ENCODE results near the gene DGKE.
A peak's percentile ranks its signal among the peaks of the same experiment; 100 is the strongest.

The DGKE gene

DNA sequence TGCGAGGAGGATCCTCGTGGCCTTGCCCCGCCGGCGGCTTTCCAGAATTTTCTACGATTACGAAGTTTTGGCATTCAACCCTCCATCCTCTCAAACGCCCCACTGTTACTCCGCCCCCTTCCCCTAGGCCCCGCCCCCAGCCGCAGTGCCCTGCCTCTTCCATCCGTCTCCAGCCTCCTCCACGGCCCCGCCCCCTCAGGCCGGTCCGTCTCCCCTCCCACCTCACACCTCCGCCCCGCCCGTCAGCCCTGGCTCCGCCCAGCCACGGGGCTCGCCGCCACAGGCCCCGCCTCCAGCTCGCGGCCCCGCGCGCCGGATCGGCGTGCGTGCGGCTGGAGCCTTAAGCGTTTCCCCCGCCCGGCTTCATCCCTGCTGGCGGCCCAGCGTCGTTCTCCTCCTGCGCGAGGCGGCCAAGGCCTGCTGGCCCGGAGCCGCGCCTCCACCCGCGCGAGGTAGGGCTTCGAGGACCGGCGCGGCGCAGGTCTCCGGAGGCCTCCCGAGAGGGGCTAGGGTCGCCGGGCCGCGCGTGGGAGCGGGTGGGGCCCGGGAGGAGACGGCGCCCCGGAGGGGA is at the start of gene DGKE, which contains the start of gene C17orf67:
DGKE (plus strand) TSS at position 343 of the 571 bp plus-strand sequence. CDS start 645 bp downstream, outside the sequence.
C17orf67 (minus strand) TSS at position 112 of the 571 bp plus-strand sequence. CDS start 18,110 bp downstream, outside the sequence.
- peak; percentile 95 for DNase-seq (ENCODE audit: low spot score)

- no peak for DNase-seq (ENCODE audit: low spot score)
Observed at GRCh38 chr17:56785405-56785804, 48.5 kb upstream of the DGKE start.

DNA sequence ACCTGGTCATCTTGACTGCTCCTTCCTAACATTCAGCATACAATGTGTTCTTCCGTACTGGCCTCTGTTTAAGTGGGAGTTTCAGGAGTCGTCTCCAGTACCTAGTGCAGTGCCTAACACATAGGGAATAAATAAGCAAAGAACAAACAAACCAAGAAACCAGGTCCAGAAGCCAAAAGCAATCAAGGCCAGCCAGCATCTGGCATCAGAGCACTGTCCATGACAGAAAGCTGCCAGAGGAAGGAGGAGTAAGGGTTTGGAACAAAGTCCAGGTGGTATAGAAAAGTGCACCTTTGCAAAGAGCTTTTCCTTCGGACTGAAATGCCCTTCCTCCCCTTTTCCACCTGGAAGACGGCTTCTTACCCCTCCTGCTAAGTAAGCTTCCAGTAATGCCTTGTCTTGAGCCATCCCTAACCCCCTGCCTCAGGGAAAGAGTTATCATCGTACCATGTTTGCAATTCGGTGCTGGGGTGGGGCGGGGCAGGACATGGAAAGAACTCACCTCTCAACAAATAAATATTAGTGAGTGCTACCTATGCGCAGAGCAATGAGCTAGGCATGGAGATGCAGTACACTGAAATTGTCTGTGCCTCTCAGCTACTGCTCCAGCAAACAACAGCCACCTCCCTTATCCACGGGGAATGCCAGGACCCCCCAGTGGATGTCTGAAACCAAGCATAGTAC is 47.8 kb upstream of the DGKE start:
- no peak for DNase-seq (ENCODE audit: low spot score)

DNA sequence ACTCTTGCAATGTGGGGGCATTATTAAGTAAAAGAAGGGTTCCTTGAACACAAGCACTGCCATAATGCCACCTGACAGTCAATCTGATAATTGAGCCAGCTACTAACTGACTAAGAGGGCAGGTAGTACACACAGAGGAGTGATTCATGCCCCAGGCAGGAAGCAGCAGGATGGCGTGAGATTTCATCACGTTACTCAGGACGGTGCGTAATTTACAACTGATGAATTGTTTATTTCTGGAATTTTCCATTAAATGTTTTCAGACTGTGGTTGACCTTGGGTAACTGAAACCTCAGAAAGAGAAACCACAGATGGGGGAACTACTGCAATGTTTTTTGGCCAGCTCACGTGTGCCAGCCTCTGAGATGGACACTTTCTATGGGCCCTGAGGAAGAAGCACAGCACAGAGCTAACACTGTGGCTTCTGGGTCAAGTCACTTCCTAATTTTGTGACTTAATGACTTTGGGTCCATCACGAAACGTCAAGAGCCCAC is 46.9 kb upstream of the DGKE start:
- DNase-seq (ENCODE audit: low spot score) = peak; percentile 14

- DNase-seq (ENCODE audit: low spot score) = no peak
Observed at GRCh38 chr17:56792267-56792666, 41.7 kb upstream of the DGKE start.

- peak; percentile 37 for DNase-seq (ENCODE audit: low spot score)
Observed at GRCh38 chr17:56793531-56793930, 40.4 kb upstream of the DGKE start.

DNA sequence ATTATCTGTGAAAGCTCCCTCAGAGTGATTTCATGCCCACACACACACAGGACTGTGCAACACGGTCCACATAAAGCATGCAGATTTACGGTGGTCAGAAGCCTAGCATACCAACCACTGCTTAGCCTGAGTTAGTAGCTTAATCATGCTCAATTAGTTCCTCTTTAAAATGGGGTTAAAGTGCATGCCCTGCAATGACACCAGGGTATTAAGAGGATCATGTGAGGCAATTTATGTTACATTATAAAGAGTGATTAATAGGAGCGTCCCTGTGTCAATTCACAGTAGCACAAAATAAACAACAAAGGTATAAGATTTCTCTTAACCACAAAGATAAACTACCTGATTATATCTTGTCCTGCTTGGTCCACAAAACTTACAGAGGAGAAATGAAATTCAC is 40.0 kb upstream of the DGKE start:
- DNase-seq (ENCODE audit: low spot score) = no peak

DNA sequence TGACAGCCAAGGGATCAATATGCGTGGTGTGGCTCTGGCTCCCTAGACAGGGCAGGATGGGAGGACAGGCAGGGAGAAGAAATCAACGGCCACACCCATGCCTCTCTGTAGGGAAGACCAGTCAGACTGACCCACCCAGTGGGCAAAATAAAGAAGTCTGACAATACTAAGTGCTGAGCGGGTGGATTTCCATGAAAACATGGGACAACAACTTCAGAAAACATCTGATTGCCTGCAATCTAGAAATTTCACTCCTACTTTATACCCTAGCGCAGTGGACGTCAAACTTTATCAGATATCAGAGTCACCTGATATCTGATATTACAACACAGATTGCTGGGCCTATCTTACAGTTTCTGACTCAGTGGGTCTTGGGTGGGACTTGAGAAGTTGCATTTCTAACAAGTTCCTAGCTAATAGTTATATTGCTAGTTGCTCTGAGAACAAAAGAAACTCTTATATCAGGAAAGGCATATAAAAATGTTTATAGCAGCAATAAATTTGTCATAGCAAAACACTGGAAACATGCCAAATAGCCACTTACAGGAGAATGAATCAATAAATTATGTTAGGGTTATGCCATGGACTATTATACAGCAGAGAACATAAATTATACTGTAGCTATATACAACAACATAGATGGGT is 38.6 kb upstream of the DGKE start:
- DNase-seq (ENCODE audit: low spot score) = no peak

GRCh38 chr17:56796536-56796935 is 37.4 kb upstream of the DGKE start:
- DNase-seq (ENCODE audit: low spot score) = no peak

DNA sequence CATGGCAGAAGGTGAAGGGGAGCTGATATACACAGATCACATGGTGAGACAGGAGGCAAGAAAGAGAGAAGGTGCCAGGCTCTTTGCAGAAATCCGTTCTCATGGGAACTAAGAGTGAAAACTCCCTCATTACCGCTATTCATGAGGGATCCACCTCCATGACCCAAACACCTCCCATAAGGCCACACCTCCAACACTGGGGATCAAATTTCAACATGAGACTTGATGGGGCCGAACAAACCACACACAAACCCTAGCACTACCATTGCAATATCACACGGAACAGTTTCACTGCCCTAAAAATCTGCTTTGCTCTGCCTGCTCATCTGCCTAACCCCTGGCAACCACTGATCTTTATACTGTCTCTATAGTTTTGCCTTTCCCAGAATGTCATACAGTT is 35.0 kb upstream of the DGKE start:
- no peak for DNase-seq (ENCODE audit: low spot score)

DNA sequence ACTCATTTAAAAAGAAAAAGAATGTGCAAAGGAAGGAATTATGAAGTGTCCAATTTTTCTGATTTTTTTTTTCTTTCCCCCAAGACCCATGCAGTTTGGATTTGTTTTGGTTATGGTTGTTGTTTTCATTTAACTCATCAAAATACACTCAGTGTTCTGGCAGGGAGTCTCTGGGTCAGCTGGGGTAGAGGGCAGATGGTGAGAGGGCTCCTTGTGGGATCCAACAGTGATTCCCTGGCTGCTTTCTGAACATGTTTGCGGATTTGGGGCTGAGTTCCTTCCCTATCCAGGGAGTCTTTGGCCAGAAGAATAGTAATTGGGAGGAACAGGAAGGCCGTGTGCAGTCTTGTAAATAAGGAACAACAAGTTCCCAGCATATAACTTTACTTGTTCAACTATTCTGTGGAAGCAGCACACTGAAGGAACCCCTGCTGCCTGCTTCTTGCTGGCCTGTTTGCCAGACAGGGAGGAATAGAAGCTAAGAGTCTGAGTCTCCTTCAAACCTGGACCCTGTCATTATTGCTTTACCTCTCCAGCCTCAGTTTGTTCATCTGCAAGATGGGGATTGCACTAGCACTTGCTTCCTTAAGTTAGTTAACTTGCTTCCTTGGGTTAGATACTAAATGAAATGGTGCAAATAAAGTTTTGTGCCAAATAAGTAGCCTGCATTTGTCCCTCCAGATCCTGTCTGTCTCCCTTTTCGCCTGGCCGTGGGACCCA is 32.3 kb upstream of the DGKE start:
- DNase-seq (ENCODE audit: low spot score) = no peak

GRCh38 chr17:56803071-56803470 is 30.9 kb upstream of the DGKE start:
- no peak for DNase-seq (ENCODE audit: low spot score)

- DNase-seq (ENCODE audit: low spot score) = no peak
Observed at GRCh38 chr17:56804454-56804853, 29.5 kb upstream of the DGKE start.

GRCh38 chr17:56806949-56807348 is 27.0 kb upstream of the DGKE start:
- DNase-seq (ENCODE audit: low spot score) = no peak

- no peak for DNase-seq (ENCODE audit: low spot score)
Observed at GRCh38 chr17:56807723-56808122, 26.2 kb upstream of the DGKE start.

DNA sequence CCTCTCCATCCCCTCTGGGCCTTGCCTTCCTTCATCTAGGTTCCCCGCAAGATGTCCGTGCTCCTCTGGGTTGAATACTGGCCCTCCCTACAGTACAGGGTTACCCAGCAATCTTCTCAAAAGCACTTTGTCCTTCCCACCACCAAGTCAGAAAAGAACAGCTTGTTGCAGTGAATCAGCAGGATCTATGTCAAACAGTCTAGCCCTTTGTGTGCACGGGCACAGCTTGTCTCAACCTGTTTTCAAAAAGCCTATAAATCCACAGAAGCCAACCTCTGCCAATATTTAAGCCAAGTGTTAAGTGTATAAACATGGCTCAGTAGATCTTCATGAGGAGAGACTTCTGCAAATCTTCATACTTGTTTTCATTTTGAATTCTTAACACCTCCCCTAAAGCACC is 25.4 kb upstream of the DGKE start:
- peak; percentile 15 for DNase-seq (ENCODE audit: low spot score)

DNA sequence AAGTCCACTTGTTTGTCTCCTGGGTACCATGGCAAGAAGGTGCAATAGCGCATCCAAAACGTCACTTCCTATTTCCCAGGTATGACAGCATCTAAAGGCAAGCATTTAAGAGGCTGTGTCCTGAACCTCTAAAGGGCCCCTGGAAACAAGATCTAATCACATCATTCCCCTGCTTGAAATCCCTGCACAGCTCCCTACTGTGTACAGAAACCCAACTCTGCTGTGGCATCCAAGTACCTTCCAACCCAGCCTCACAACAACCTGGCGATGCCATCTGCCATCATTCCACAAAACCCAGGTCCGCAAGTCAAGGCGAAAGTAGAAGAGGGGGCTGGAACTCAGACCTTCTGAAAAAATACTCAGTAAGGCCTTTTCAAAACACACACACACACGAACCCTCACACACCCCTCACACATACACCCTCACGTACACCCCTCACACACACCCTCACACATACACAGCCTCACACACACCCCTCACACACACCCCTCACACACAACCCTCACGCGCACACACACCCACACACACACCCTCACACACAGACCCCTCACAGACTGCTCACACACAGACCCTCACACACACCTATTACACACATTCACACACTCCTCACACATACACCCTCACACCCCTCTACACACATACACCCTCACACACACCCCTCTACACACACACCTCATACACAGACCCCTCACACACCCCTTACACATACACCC is 24.7 kb upstream of the DGKE start:
- no peak for DNase-seq (ENCODE audit: low spot score)

GRCh38 chr17:56809820-56810179 is 24.2 kb upstream of the DGKE start:
- DNase-seq (ENCODE audit: low spot score) = no peak

DNA sequence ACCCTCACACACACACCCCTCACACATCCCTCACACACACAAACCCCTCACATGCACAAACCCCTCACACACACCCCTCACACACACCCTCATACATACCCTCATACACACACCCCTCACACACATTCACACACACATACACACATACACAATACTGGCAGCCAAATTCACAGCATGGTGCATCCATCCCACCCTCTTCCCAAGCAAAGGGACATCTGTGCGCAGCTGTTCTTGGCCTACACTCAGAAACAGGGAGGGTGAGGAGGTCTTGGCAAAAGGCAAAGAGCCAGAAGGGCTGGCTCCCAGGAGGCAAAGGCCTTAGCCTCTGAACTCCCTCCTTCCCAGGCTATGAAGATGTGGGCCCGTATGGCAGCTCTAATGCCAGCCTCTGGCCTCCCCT is 23.6 kb upstream of the DGKE start:
- no peak for DNase-seq (ENCODE audit: low spot score)

DNA sequence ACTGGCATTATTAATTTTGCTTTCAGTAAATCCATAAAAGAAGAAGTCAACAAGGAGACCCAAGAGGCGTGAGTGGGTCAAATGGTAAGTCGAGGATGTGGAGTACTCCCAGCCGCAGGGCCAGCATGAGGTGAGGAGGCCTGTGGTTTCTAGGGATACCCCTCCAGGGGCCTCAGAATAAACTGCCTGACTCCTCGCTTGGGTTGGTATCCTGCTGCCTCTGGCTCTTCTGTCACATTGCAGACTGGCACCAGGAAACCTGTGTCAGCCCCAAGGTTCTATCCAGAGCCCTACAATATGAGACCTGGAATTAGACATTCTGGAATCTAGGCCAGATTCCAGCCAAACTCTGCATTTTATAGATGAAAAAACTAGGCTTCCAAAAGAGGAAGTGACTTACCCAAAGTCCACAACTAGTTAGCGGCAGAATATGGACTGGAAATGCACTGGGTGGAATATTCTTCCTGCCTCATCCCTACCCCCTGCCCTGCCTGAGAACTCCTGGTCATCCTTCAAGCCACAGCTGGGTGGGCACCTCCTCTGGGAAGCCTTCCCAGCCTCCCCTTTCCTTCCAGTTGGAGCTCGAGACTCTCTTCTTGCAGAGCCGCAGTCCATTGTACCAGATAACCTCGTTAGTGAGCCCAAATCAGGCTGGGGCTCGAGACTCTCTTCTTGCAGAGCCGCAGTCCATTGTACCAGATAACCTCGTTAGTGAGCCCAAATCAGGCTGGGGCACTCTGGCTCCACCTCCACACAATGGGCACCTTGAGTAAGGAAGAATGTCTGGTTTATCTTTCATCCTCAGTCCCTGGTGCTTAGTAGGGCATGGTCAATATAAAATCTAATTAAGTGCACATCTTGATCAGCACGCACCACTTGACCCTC is 22.8 kb upstream of the DGKE start:
- no peak for DNase-seq (ENCODE audit: low spot score)

- no peak for DNase-seq (ENCODE audit: low spot score)
Observed at GRCh38 chr17:56812901-56813388, 21.0 kb upstream of the DGKE start.

Data from pons (tissue), 1 donor.